ENCODE data around the gene DNAH3.
"Not testable (repeated sequence)": the region's sequence is repeated elsewhere in the genome, so short reads cannot be mapped to it uniquely, and the experiment has no call there.

DNAH3 gene

GRCh38 chr16:21071741-21072140 is 78.9 kb downstream of the DNAH3 start:
- Histone ChIP-seq H2AFZ (ENCODE audit: low read length) (no peak overlapping the region), H3K36me3 (ENCODE audit: insufficient read depth, low read length) (no peaks in the 10 kb centered on the region), H3K9me2 (ENCODE audit: low read depth, low read length) (no peaks in the 10 kb centered on the region), H3K9me3 (ENCODE audit: low read length) (no peaks in the 10 kb centered on the region), H3K4me1 (ENCODE audit: insufficient read depth, low read length, severe bottlenecking) (no peaks in the 10 kb centered on the region), H3K9ac (ENCODE audit: low read length) (no peak overlapping the region), H3K27me3 (ENCODE audit: insufficient read depth, low read length) (no peaks in the 10 kb centered on the region), H3K79me2 (ENCODE audit: insufficient read depth, low read length) (no peaks in the 10 kb centered on the region), H4K20me1 (ENCODE audit: insufficient read depth, low read length) (no peaks in the 10 kb centered on the region), H3K4me2 (ENCODE audit: low read length) (no peak overlapping the region), H3K4me3 (ENCODE audit: low read depth, low read length, poor library complexity, severe bottlenecking) (no peak overlapping the region), H3K27ac (ENCODE audit: low read depth, low read length, poor library complexity, severe bottlenecking) (no peak overlapping the region), H3F3A (ENCODE audit: insufficient read depth, low read length) (no peaks in the 10 kb centered on the region)
- TF ChIP-seq EZH2 (IDR thresholded peaks at IDR 0.05; ENCODE audit: borderline replicate concordance, low read length) (no peak), CTCF (IDR thresholded peaks at IDR 0.05; ENCODE audit: low read length) (no peak)

GRCh38 chr16:21070564-21070963 is 80.1 kb downstream of the DNAH3 start:
- H3K27me3 ChIP-seq (ENCODE audit: insufficient read depth, low read length), result no peaks in the 10 kb centered on the region
- H3K4me3 ChIP-seq (ENCODE audit: low read depth, low read length, poor library complexity, severe bottlenecking), result no peak overlapping the region
- H3K79me2 ChIP-seq (ENCODE audit: insufficient read depth, low read length), result no peaks in the 10 kb centered on the region
- TF ChIP-seq CTCF (IDR thresholded peaks at IDR 0.05; ENCODE audit: low read length) (no peak), EZH2 (IDR thresholded peaks at IDR 0.05; ENCODE audit: borderline replicate concordance, low read length) (no peak)
- no peaks in the 10 kb centered on the region for H3K9me2 ChIP-seq (ENCODE audit: low read depth, low read length)
- H3K4me1 ChIP-seq (ENCODE audit: insufficient read depth, low read length, severe bottlenecking), result no peaks in the 10 kb centered on the region
- H3K9ac ChIP-seq (ENCODE audit: low read length), result no peak overlapping the region
- H3K36me3 ChIP-seq (ENCODE audit: insufficient read depth, low read length), result no peaks in the 10 kb centered on the region
- no peaks in the 10 kb centered on the region for H4K20me1 ChIP-seq (ENCODE audit: insufficient read depth, low read length)
- H2AFZ ChIP-seq (ENCODE audit: low read length), result no peak overlapping the region
- no peak overlapping the region for H3K4me2 ChIP-seq (ENCODE audit: low read length)
- H3F3A ChIP-seq (ENCODE audit: insufficient read depth, low read length), result no peaks in the 10 kb centered on the region
- H3K27ac ChIP-seq (ENCODE audit: low read depth, low read length, poor library complexity, severe bottlenecking), result no peak overlapping the region
- H3K9me3 ChIP-seq (ENCODE audit: low read length), result no peaks in the 10 kb centered on the region

- Histone ChIP-seq H3K27ac (ENCODE audit: low read depth, low read length, poor library complexity, severe bottlenecking) (no peak overlapping the region), H3K9me2 (ENCODE audit: low read depth, low read length) (no peaks in the 10 kb centered on the region), H3K4me2 (ENCODE audit: low read length) (no peak overlapping the region), H3F3A (ENCODE audit: insufficient read depth, low read length) (no peaks in the 10 kb centered on the region), H2AFZ (ENCODE audit: low read length) (no peak overlapping the region), H3K4me3 (ENCODE audit: low read depth, low read length, poor library complexity, severe bottlenecking) (no peak overlapping the region), H3K79me2 (ENCODE audit: insufficient read depth, low read length) (no peaks in the 10 kb centered on the region), H4K20me1 (ENCODE audit: insufficient read depth, low read length) (no peaks in the 10 kb centered on the region), H3K9ac (ENCODE audit: low read length) (no peak overlapping the region), H3K9me3 (ENCODE audit: low read length) (no peaks in the 10 kb centered on the region), H3K36me3 (ENCODE audit: insufficient read depth, low read length) (no peaks in the 10 kb centered on the region), H3K4me1 (ENCODE audit: insufficient read depth, low read length, severe bottlenecking) (no peaks in the 10 kb centered on the region), H3K27me3 (ENCODE audit: insufficient read depth, low read length) (no peaks in the 10 kb centered on the region)
- TF ChIP-seq EZH2 (IDR thresholded peaks at IDR 0.05; ENCODE audit: borderline replicate concordance, low read length), result no peak
Observed at GRCh38 chr16:21069986-21070385, 80.7 kb downstream of the DNAH3 start.

GRCh38 chr16:21064203-21064602 is 86.4 kb downstream of the DNAH3 start:
- no peaks in the 10 kb centered on the region for H3K9me3 ChIP-seq (ENCODE audit: low read length)
- no peak overlapping the region for H3K9ac ChIP-seq (ENCODE audit: low read length)
- H3K9me2 ChIP-seq (ENCODE audit: low read depth, low read length), result no peaks in the 10 kb centered on the region
- no peak for TF ChIP-seq CTCF (IDR thresholded peaks at IDR 0.05; ENCODE audit: low read length)
- no peak for TF ChIP-seq EZH2 (IDR thresholded peaks at IDR 0.05; ENCODE audit: borderline replicate concordance, low read length)
- H3K4me1 ChIP-seq (ENCODE audit: insufficient read depth, low read length, severe bottlenecking), result no peaks in the 10 kb centered on the region
- H2AFZ ChIP-seq (ENCODE audit: low read length), result no peak overlapping the region
- H3K4me2 ChIP-seq (ENCODE audit: low read length), result no peak overlapping the region
- no peaks in the 10 kb centered on the region for H3K79me2 ChIP-seq (ENCODE audit: insufficient read depth, low read length)
- H3K27me3 ChIP-seq (ENCODE audit: insufficient read depth, low read length), result no peaks in the 10 kb centered on the region
- H3F3A ChIP-seq (ENCODE audit: insufficient read depth, low read length), result no peaks in the 10 kb centered on the region
- H4K20me1 ChIP-seq (ENCODE audit: insufficient read depth, low read length), result no peaks in the 10 kb centered on the region
- no peaks in the 10 kb centered on the region for H3K36me3 ChIP-seq (ENCODE audit: insufficient read depth, low read length)
- H3K27ac ChIP-seq (ENCODE audit: low read depth, low read length, poor library complexity, severe bottlenecking), result no peak overlapping the region
- no peak overlapping the region for H3K4me3 ChIP-seq (ENCODE audit: low read depth, low read length, poor library complexity, severe bottlenecking)

- H3K27me3 ChIP-seq (ENCODE audit: insufficient read depth, low read length); H3K9ac ChIP-seq (ENCODE audit: low read length): not testable (repeated sequence)
Observed at GRCh38 chr16:21063314-21063713, 87.3 kb downstream of the DNAH3 start.

More at GRCh38 chr16:21063314-21063713, 87.3 kb downstream of the DNAH3 start:
- not testable (repeated sequence) for H3K4me2 ChIP-seq (ENCODE audit: low read length); H3F3A ChIP-seq (ENCODE audit: insufficient read depth, low read length); H3K36me3 ChIP-seq (ENCODE audit: insufficient read depth, low read length); H4K20me1 ChIP-seq (ENCODE audit: insufficient read depth, low read length); H3K9me2 ChIP-seq (ENCODE audit: low read depth, low read length); H3K4me1 ChIP-seq (ENCODE audit: insufficient read depth, low read length, severe bottlenecking); H2AFZ ChIP-seq (ENCODE audit: low read length); H3K9me3 ChIP-seq (ENCODE audit: low read length); H3K79me2 ChIP-seq (ENCODE audit: insufficient read depth, low read length); H3K27ac ChIP-seq (ENCODE audit: low read depth, low read length, poor library complexity, severe bottlenecking); H3K4me3 ChIP-seq (ENCODE audit: low read depth, low read length, poor library complexity, severe bottlenecking)

Data from OCI-LY1 (cell line).